ENCODE measurements around the gene SNAPC3. TPM values are rescaled to one million over a fixed set of nuclear protein-coding genes. Genes with fewer than 3 reads are reported as not detected.
"Not testable (repeated sequence)": the region's sequence is repeated elsewhere in the genome, so short reads cannot be mapped to it uniquely, and the experiment has no call there.

SNAPC3 gene
- total and polyA plus RNA-seq, 2 experiments from 2014 or later: 31.2 to 44.3 TPM

GRCh38 chr9:15421990-15422371 is 695 bp upstream of the SNAPC3 start:
- DNase-seq: no peak
- Histone ChIP-seq H3K4me1 (ENCODE audit: insufficient read depth) (peaks cover 15% of the 10 kb centered on the region), H3K79me2 (ENCODE audit: insufficient read depth) (peaks cover 43% of the 10 kb centered on the region), H4K20me1 (ENCODE audit: insufficient read depth) (peaks cover 3% of the 10 kb centered on the region; the same call in 1 of the 2 replicates), H3K9ac (peak overlapping the region; percentile 94), H3K9me2 (ENCODE audit: insufficient read depth) (no peaks in the 10 kb centered on the region), H3K27me3 (replicated peaks; ENCODE audit: insufficient read depth) (no peaks in the 10 kb centered on the region), H3K4me2 (ENCODE audit: unreplicated experiment) (peak overlapping the region; percentile 97), H3K27ac (peak overlapping the region; percentile 84), H3K36me3 (ENCODE audit: low read depth) (peaks cover 11% of the 10 kb centered on the region; the same call in 1 of the 2 replicates), H3F3A (ENCODE audit: insufficient read depth) (no peaks in the 10 kb centered on the region), H3K9me3 (ENCODE audit: low read depth) (no peaks in the 10 kb centered on the region), H3K4me3 (peak overlapping the region; percentile 95), H2AFZ (peak overlapping the region; percentile 98)
- TF ChIP-seq EZH2 (IDR thresholded peaks at IDR 0.05; ENCODE audit: insufficient read depth, poor library complexity, severe bottlenecking) (no peak), EZH2phosphoT487 (IDR thresholded peaks at IDR 0.05; ENCODE audit: insufficient read depth, low read depth) (no peak)
- WGBS, 2 experiments (ENCODE audit: low coverage in 1 of 2, low lambda C conversion rate in 2 of 2, missing lambda C conversion rate in 2 of 2): 13 to 19% methylated on average over 9 of the region's 9 CpGs
- in situ Hi-C loops (cut with MboI): no loop called here

- in situ Hi-C loops (cut with MboI): no loop called here
- H3K4me3 ChIP-seq: peak overlapping the region; percentile 95
- peaks cover 3% of the 10 kb centered on the region; the same call in 1 of the 2 replicates for H4K20me1 ChIP-seq (ENCODE audit: insufficient read depth)
- peak overlapping the region; percentile 98 for H2AFZ ChIP-seq
- no peaks in the 10 kb centered on the region for H3F3A ChIP-seq (ENCODE audit: insufficient read depth)
- H3K27ac ChIP-seq: peak overlapping the region; percentile 84
- H3K9me3 ChIP-seq (ENCODE audit: low read depth): no peaks in the 10 kb centered on the region
- peaks cover 18% of the 10 kb centered on the region; the same call in 1 of the 2 replicates for H3K36me3 ChIP-seq (ENCODE audit: low read depth)
- TF ChIP-seq EZH2 (IDR thresholded peaks at IDR 0.05; ENCODE audit: insufficient read depth, poor library complexity, severe bottlenecking) (no peak), EZH2phosphoT487 (IDR thresholded peaks at IDR 0.05; ENCODE audit: insufficient read depth, low read depth) (no peak)
- H3K9me2 ChIP-seq (ENCODE audit: insufficient read depth): no peaks in the 10 kb centered on the region
- peak overlapping the region; percentile 94 for H3K9ac ChIP-seq
- peak; percentile 77 for DNase-seq
- peak overlapping the region; percentile 97 for H3K4me2 ChIP-seq (ENCODE audit: unreplicated experiment)
- WGBS, 2 experiments (ENCODE audit: low coverage in 1 of 2, low lambda C conversion rate in 2 of 2, missing lambda C conversion rate in 2 of 2): 0% methylated on average over 18 of the region's 18 CpGs
- H3K27me3 ChIP-seq (replicated peaks; ENCODE audit: insufficient read depth): no peaks in the 10 kb centered on the region
- peaks cover 58% of the 10 kb centered on the region for H3K79me2 ChIP-seq (ENCODE audit: insufficient read depth)
- peaks cover 15% of the 10 kb centered on the region for H3K4me1 ChIP-seq (ENCODE audit: insufficient read depth)
These were observed 732 bp downstream of the SNAPC3 start for GRCh38 chr9:15423231-15423985.

- WGBS, 2 experiments (ENCODE audit: low coverage in 1 of 2, low lambda C conversion rate in 2 of 2, missing lambda C conversion rate in 2 of 2): 95 to 97% methylated on average over 8 of the region's 8 CpGs
- Histone ChIP-seq H3K4me2 (ENCODE audit: unreplicated experiment) (no peak overlapping the region), H3K9ac (no peak overlapping the region), H3K9me2 (ENCODE audit: insufficient read depth) (no peaks in the 10 kb centered on the region), H3K4me1 (ENCODE audit: insufficient read depth) (peaks cover 15% of the 10 kb centered on the region), H3K79me2 (ENCODE audit: insufficient read depth) (peaks cover 84% of the 10 kb centered on the region), H3F3A (ENCODE audit: insufficient read depth) (no peaks in the 10 kb centered on the region), H3K9me3 (ENCODE audit: low read depth) (no peaks in the 10 kb centered on the region), H3K36me3 (ENCODE audit: low read depth) (peaks cover 18% of the 10 kb centered on the region; the same call in 1 of the 2 replicates), H3K27me3 (replicated peaks; ENCODE audit: insufficient read depth) (no peaks in the 10 kb centered on the region), H4K20me1 (ENCODE audit: insufficient read depth) (peaks cover 3% of the 10 kb centered on the region; the same call in 1 of the 2 replicates), H3K27ac (no peak overlapping the region), H2AFZ (no peak overlapping the region), H3K4me3 (no peak overlapping the region)
- in situ Hi-C loops (cut with MboI): no loop called here
- TF ChIP-seq EZH2 (IDR thresholded peaks at IDR 0.05; ENCODE audit: insufficient read depth, poor library complexity, severe bottlenecking) (no peak), EZH2phosphoT487 (IDR thresholded peaks at IDR 0.05; ENCODE audit: insufficient read depth, low read depth) (no peak)
- DNase-seq: no peak
These were observed 3.3 kb downstream of the SNAPC3 start for GRCh38 chr9:15426019-15426418.

GRCh38 chr9:15427702-15428101 is 5.0 kb downstream of the SNAPC3 start:
- 95 to 98% methylated on average over 7 of the region's 7 CpGs for WGBS, 2 experiments (ENCODE audit: low coverage in 1 of 2, low lambda C conversion rate in 2 of 2, missing lambda C conversion rate in 2 of 2)
- H3K4me3 ChIP-seq; DNase-seq; H4K20me1 ChIP-seq (ENCODE audit: insufficient read depth); H3K27ac ChIP-seq; H3K4me1 ChIP-seq (ENCODE audit: insufficient read depth); H3K9me2 ChIP-seq (ENCODE audit: insufficient read depth); in situ Hi-C loops (cut with MboI); H3K27me3 ChIP-seq (replicated peaks; ENCODE audit: insufficient read depth); H3F3A ChIP-seq (ENCODE audit: insufficient read depth); H3K4me2 ChIP-seq (ENCODE audit: unreplicated experiment); H3K9ac ChIP-seq; H2AFZ ChIP-seq; H3K9me3 ChIP-seq (ENCODE audit: low read depth): not testable (repeated sequence)
- Histone ChIP-seq H3K79me2 (ENCODE audit: insufficient read depth) (peaks cover 100% of the 10 kb centered on the region), H3K36me3 (ENCODE audit: low read depth) (peaks cover 18% of the 10 kb centered on the region; the same call in 1 of the 2 replicates)

Data from GM23248 (cell line).